Type B pancreatic cell (in vitro differentiated cells): ENCODE measurements around the gene LRRC7. TPM values are rescaled to one million over a fixed set of nuclear protein-coding genes. Genes with fewer than 3 reads are reported as not detected.
"Not testable (repeated sequence)": the region's sequence is repeated elsewhere in the genome, so short reads cannot be mapped to it uniquely, and the experiment has no call there.

Experiments used
- DNase-seq: peaks from one replicate; pipeline ENCODE4 v3.0.0; 2021; ENCODE audit warnings: mixed read lengths; ENCODE audit not compliant: unreplicated experiment; ENCODE audit errors: extremely low spot score
- H3K27ac Mint-ChIP-seq: 2 replicates; pipeline ENCODE4 v1.8.0; 2021; ENCODE audit warnings: mild to moderate bottlenecking, mixed read lengths
- H3K27me3 Mint-ChIP-seq: 2 replicates; pipeline ENCODE4 v1.8.0; 2021; ENCODE audit warnings: mixed read lengths
- H3K36me3 Mint-ChIP-seq: 2 replicates; pipeline ENCODE4 v1.8.0; 2021; ENCODE audit warnings: mixed read lengths
- H3K4me1 Mint-ChIP-seq: one replicate; pipeline ENCODE4 v1.8.0; 2021; ENCODE audit warnings: mixed read lengths; ENCODE audit not compliant: unreplicated experiment
- H3K4me3 Mint-ChIP-seq: 2 replicates; pipeline ENCODE4 v1.8.0; 2021; ENCODE audit warnings: mild to moderate bottlenecking, mixed read lengths
- H3K9me3 Mint-ChIP-seq: 2 replicates; pipeline ENCODE4 v1.8.0; 2021; ENCODE audit warnings: mixed read lengths
- CTCF ChIP-seq: fragments of 200-600 bp; sonication (generic); conservative IDR thresholded peaks from 2 replicates; pipeline ENCODE4 v1.5.0; 2021; ENCODE audit warnings: antibody characterized with exemption, mild to moderate bottlenecking
- total RNA-seq: library from RNA; stranded (reverse); gene quantifications from 2 replicates; pipeline ENCODE4 v1.2.1, GENCODE V29; 2021; ENCODE audit warnings: low replicate concordance

LRRC7 gene
- total RNA-seq, 1 donor from 2014 or later = 2.8 TPM

- no peaks in the 10 kb centered on the region for H3K27me3 Mint-ChIP-seq
- no peaks in the 10 kb centered on the region for H3K4me1 Mint-ChIP-seq
- H3K4me3 Mint-ChIP-seq = no peak overlapping the region
- no peak for TF ChIP-seq CTCF
- no peaks in the 10 kb centered on the region for H3K36me3 Mint-ChIP-seq
- H3K27ac Mint-ChIP-seq = no peak overlapping the region
- no peak for DNase-seq
- H3K9me3 Mint-ChIP-seq = no peaks in the 10 kb centered on the region
Measured at GRCh38 chr1:70044832-70045231, 477.1 kb downstream of the LRRC7 start.

GRCh38 chr1:70045581-70045980, 477.9 kb downstream of the LRRC7 start:
- not testable (repeated sequence) for H3K4me3 Mint-ChIP-seq, DNase-seq, H3K36me3 Mint-ChIP-seq, H3K27me3 Mint-ChIP-seq, H3K27ac Mint-ChIP-seq, H3K4me1 Mint-ChIP-seq, H3K9me3 Mint-ChIP-seq

GRCh38 chr1:70048336-70049094, 480.8 kb downstream of the LRRC7 start:
- H3K36me3 Mint-ChIP-seq = no peaks in the 10 kb centered on the region
- no peak for DNase-seq
- no peaks in the 10 kb centered on the region for H3K9me3 Mint-ChIP-seq
- H3K4me3 Mint-ChIP-seq = no peak overlapping the region
- H3K27ac Mint-ChIP-seq = no peak overlapping the region
- no peaks in the 10 kb centered on the region for H3K27me3 Mint-ChIP-seq
- TF ChIP-seq CTCF = no peak
- H3K4me1 Mint-ChIP-seq = no peaks in the 10 kb centered on the region

- Mint-ChIP-seq H3K27ac (no peak overlapping the region), H3K4me3 (no peak overlapping the region), H3K9me3 (no peaks in the 10 kb centered on the region), H3K36me3 (no peaks in the 10 kb centered on the region), H3K27me3 (no peaks in the 10 kb centered on the region), H3K4me1 (no peaks in the 10 kb centered on the region)
- DNase-seq = no peak
- no peak for TF ChIP-seq CTCF
Measured at GRCh38 chr1:70051926-70052325, 484.2 kb downstream of the LRRC7 start.

GRCh38 chr1:70057500-70057899, 489.8 kb downstream of the LRRC7 start:
- H3K27ac Mint-ChIP-seq = no peak overlapping the region
- no peak overlapping the region for H3K4me3 Mint-ChIP-seq
- H3K27me3 Mint-ChIP-seq = no peaks in the 10 kb centered on the region
- no peaks in the 10 kb centered on the region for H3K4me1 Mint-ChIP-seq
- no peak for TF ChIP-seq CTCF
- no peaks in the 10 kb centered on the region for H3K36me3 Mint-ChIP-seq
- DNase-seq = no peak
- no peaks in the 10 kb centered on the region for H3K9me3 Mint-ChIP-seq

- Mint-ChIP-seq H3K4me3 (no peak overlapping the region), H3K36me3 (no peaks in the 10 kb centered on the region), H3K4me1 (no peaks in the 10 kb centered on the region), H3K27ac (no peak overlapping the region), H3K9me3 (no peaks in the 10 kb centered on the region), H3K27me3 (no peaks in the 10 kb centered on the region)
- DNase-seq = no peak
- TF ChIP-seq CTCF = no peak
Measured at GRCh38 chr1:70061231-70061630, 493.5 kb downstream of the LRRC7 start.
